ENCODE results near the gene SLMAP. TPM values are rescaled to one million over a fixed set of nuclear protein-coding genes. Genes with fewer than 3 reads are reported as not detected.

The SLMAP gene
- total RNA-seq, 6 donors from 2014 or later, result 53.4 to 104 (median 68.4) TPM

DNA sequence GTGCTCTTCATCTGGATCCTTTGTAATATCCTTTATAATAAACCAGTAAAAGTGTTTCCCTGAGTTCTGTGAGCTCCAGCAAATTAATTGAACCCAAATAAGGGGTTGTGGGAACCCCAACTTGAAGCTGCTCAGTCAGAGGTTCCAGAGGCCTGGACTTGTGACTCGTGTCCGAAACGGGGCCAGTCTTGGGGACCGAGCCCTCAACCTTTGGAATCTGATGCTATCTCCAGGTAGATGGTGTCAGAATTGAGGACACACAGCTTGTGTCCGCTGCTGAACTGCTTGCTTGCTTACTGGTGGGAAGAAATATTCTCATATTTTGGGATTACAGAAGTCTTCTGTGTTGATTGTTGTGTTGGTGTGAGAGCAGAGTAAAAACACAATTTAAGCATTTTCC is 212.4 kb downstream of the SLMAP start:
- no peaks in the 10 kb centered on the region for H3K27me3 ChIP-seq
- ATAC-seq (ENCODE audit: low FRiP score in 2 of 2) (no peak), DNase-seq (no peak)
- no peaks in the 10 kb centered on the region for H3K9me3 ChIP-seq
- no peak overlapping the region for H3K4me3 ChIP-seq
- TF ChIP-seq, protein P1, sequence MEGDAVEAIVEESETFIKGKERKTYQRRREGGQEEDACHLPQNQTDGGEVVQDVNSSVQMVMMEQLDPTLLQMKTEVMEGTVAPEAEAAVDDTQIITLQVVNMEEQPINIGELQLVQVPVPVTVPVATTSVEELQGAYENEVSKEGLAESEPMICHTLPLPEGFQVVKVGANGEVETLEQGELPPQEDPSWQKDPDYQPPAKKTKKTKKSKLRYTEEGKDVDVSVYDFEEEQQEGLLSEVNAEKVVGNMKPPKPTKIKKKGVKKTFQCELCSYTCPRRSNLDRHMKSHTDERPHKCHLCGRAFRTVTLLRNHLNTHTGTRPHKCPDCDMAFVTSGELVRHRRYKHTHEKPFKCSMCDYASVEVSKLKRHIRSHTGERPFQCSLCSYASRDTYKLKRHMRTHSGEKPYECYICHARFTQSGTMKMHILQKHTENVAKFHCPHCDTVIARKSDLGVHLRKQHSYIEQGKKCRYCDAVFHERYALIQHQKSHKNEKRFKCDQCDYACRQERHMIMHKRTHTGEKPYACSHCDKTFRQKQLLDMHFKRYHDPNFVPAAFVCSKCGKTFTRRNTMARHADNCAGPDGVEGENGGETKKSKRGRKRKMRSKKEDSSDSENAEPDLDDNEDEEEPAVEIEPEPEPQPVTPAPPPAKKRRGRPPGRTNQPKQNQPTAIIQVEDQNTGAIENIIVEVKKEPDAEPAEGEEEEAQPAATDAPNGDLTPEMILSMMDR (IDR thresholded peaks at IDR 0.05), result no peak
- TF ChIP-seq POLR2AphosphoS5 (IDR thresholded peaks at IDR 0.05), result no peak
- no peak for TF ChIP-seq EP300 (IDR thresholded peaks at IDR 0.05)
- TF ChIP-seq POLR2A (IDR thresholded peaks at IDR 0.05), result no peak
- no peaks in the 10 kb centered on the region for H3K36me3 ChIP-seq
- H3K4me1 ChIP-seq, result peaks cover 0 to 8% (median 7%) of the 10 kb centered on the region in 4 donors
- 96 to 98% methylated on average over 5 of the region's 5 CpGs for WGBS, 2 donors
- no peak overlapping the region for H3K27ac ChIP-seq

DNA sequence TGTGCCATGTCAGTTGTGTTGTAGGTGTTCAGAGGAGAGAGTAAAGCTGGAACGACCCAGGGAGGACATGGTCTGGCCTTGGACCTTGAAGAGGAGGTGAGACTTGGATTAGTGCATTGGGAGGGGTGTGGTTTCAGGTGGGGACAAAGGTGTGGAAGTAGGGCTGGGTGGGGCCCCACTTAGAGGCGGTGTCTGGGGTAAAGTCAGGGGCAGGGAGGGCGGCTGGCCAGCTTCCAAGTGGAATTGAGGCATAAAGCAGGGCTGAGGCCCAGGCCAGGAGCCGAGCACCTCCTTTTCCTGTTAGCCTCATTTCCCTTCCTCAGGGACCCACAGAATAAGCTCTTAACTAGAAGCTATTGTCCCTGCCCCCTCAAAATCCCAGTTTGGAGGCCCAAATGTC is 215.9 kb downstream of the SLMAP start:
- Histone ChIP-seq H3K27ac (no peak overlapping the region), H3K36me3 (no peaks in the 10 kb centered on the region), H3K4me1 (peaks cover 10 to 19% (median 17%) of the 10 kb centered on the region in 4 donors), H3K9me3 (no peaks in the 10 kb centered on the region), H3K27me3 (no peaks in the 10 kb centered on the region), H3K4me3 (no peak overlapping the region)
- DNase-seq (no peak), ATAC-seq (ENCODE audit: low FRiP score in 2 of 2) (no peak)
- no peak for TF ChIP-seq POLR2AphosphoS5 (IDR thresholded peaks at IDR 0.05)
- TF ChIP-seq, protein P1 (IDR thresholded peaks at IDR 0.05), result no peak
- TF ChIP-seq POLR2A (IDR thresholded peaks at IDR 0.05), result no peak
- TF ChIP-seq EP300 (IDR thresholded peaks at IDR 0.05), result no peak
- 54 to 57% methylated on average over 3 to 4 of the region's 4 CpGs for WGBS, 2 donors

DNA sequence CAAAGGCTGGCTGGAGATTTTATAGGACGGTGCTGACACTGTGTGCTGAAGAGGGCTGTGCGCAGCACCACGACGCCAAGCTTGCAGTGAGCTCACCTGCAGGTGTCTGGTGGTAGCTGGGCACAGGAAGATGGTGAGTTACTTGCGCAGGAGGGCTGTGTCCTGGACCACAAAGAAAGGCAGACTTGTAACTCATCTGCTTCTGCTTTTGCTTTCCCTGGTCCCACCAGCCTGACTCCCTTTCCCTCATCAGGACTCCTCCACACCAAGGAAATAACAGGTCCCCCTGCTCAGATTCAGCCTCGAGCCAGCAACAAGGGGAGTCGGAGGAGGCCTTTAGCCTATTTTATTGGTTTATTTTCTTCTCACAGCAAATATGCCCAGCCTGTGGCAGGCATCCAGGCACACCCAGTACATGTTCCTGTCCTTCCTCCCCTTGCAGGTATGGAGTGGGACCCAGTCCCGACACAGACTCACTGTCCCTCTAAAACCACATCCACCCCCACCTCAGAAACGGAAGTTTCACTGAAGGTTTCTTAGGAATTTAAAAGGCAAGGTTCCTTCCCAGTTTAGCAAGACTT is 216.5 kb downstream of the SLMAP start:
- H3K9me3 ChIP-seq, result no peaks in the 10 kb centered on the region
- ATAC-seq (ENCODE audit: low FRiP score in 2 of 2), result no peak
- no peak overlapping the region for H3K27ac ChIP-seq
- DNase-seq, result no peak
- 63 to 76% methylated on average over 9 of the region's 9 CpGs for WGBS, 2 donors
- no peak overlapping the region for H3K4me3 ChIP-seq
- H3K36me3 ChIP-seq, result no peaks in the 10 kb centered on the region
- no peaks in the 10 kb centered on the region for H3K27me3 ChIP-seq
- TF ChIP-seq POLR2A (IDR thresholded peaks at IDR 0.05) (no peak), EP300 (IDR thresholded peaks at IDR 0.05) (no peak), POLR2AphosphoS5 (IDR thresholded peaks at IDR 0.05) (no peak)
- TF ChIP-seq, protein P1 (IDR thresholded peaks at IDR 0.05), result no peak
- peaks cover 10 to 24% (median 17%) of the 10 kb centered on the region in 4 donors for H3K4me1 ChIP-seq

DNA sequence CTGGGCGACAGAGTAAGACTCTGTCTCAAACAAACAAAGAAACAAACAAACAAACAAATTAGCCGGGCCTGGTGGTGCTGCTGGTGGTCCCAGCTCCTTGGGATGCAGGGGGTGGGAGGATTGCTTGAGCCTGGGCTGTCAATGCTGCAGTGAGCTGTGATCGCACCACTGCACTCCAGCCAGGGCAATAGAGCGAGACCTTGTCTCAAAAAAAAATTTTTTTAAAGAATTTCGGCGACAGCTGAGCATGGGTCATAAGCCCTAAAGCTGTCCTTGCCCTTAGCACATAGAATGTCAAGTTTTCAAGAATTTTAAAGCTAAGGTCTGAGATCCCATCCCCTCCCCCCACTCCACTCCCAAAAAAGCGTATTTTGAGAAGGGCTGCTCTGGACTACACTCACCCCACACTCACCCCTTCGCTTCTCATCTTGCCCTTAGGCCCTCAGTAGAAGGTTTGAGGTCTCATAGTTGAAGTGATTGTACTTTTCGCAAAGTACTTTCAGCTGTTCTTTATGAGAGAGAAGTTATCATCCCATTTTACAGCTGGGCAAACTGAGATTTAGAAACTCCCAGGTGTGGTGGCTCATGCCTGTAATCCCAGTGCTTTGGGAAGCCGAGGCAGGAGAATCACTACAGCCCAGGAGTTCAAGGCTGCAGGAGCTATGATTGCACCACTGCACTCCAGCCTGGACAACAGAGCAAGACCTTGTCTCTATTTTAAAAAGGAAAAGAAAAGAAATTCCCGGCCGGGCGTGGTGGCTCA is 217.8 kb downstream of the SLMAP start:
- no peak for DNase-seq
- H3K4me1 ChIP-seq, result peaks cover 10 to 26% (median 20%) of the 10 kb centered on the region in 4 donors
- ATAC-seq (ENCODE audit: low FRiP score in 2 of 2), result no peak
- H3K27me3 ChIP-seq, result no peaks in the 10 kb centered on the region
- TF ChIP-seq, protein P1 (IDR thresholded peaks at IDR 0.05), result no peak
- no peak for TF ChIP-seq POLR2A (IDR thresholded peaks at IDR 0.05)
- TF ChIP-seq EP300 (IDR thresholded peaks at IDR 0.05), result no peak
- no peak for TF ChIP-seq POLR2AphosphoS5 (IDR thresholded peaks at IDR 0.05)
- 96 to 97% methylated on average over 13 of the region's 13 CpGs for WGBS, 2 donors
- peak overlapping the region in 1 of 4 donors; percentile 17 for H3K27ac ChIP-seq
- no peaks in the 10 kb centered on the region for H3K9me3 ChIP-seq
- H3K4me3 ChIP-seq, result no peak overlapping the region
- H3K36me3 ChIP-seq, result no peaks in the 10 kb centered on the region

Data from upper lobe of left lung (tissue), 6 donors.